ENCODE data around the gene PLPP6.
A peak's percentile ranks its signal among the peaks of the same experiment; 100 is the strongest.
"Not testable (repeated sequence)": the region's sequence is repeated elsewhere in the genome, so short reads cannot be mapped to it uniquely, and the experiment has no call there.

The PLPP6 gene

GRCh38 chr9:4662108-4662988 is at the start of gene PLPP6:
Gene PLPP6, plus strand, starts transcription at chr9:4662294. Its CDS starts 82 bp downstream, at chr9:4662376.
- peak in 1 of 2 donors; percentile 44 for DNase-seq (ENCODE audit: low read depth in 2 of 2)

- DNase-seq (ENCODE audit: low read depth in 2 of 2), result no peak
Observed at GRCh38 chr9:4614627-4615026, 47.5 kb upstream of the PLPP6 start.

GRCh38 chr9:4615251-4615650 is 46.8 kb upstream of the PLPP6 start:
- DNase-seq (ENCODE audit: low read depth in 2 of 2), result no peak

- DNase-seq (ENCODE audit: low read depth in 2 of 2), result no peak
Observed at GRCh38 chr9:4615778-4616177, 46.3 kb upstream of the PLPP6 start.

GRCh38 chr9:4617752-4618151 is 44.3 kb upstream of the PLPP6 start:
- no peak for DNase-seq (ENCODE audit: low read depth in 2 of 2)

- DNase-seq (ENCODE audit: low read depth in 2 of 2), result no peak
Observed at GRCh38 chr9:4618700-4619099, 43.4 kb upstream of the PLPP6 start.

- no peak for DNase-seq (ENCODE audit: low read depth in 2 of 2)
Observed at GRCh38 chr9:4620057-4620765, 41.9 kb upstream of the PLPP6 start.

GRCh38 chr9:4620881-4621555 is 41.1 kb upstream of the PLPP6 start:
- DNase-seq (ENCODE audit: low read depth in 2 of 2), result no peak

GRCh38 chr9:4622016-4622415 is 40.1 kb upstream of the PLPP6 start:
- DNase-seq (ENCODE audit: low read depth in 2 of 2), result no peak

GRCh38 chr9:4630836-4631235 is 31.3 kb upstream of the PLPP6 start:
- DNase-seq (ENCODE audit: low read depth in 2 of 2), result no peak

- DNase-seq (ENCODE audit: low read depth in 2 of 2), result no peak
Observed at GRCh38 chr9:4638968-4639367, 23.1 kb upstream of the PLPP6 start.

- DNase-seq (ENCODE audit: low read depth in 2 of 2), result no peak
Observed at GRCh38 chr9:4639420-4639819, 22.7 kb upstream of the PLPP6 start.

GRCh38 chr9:4640027-4640426 is 22.1 kb upstream of the PLPP6 start:
- no peak for DNase-seq (ENCODE audit: low read depth in 2 of 2)

- DNase-seq (ENCODE audit: low read depth in 2 of 2), result no peak
Observed at GRCh38 chr9:4642351-4642750, 19.7 kb upstream of the PLPP6 start.

GRCh38 chr9:4654084-4654483 is 8.0 kb upstream of the PLPP6 start:
- no peak for DNase-seq (ENCODE audit: low read depth in 2 of 2)

GRCh38 chr9:4654538-4654937 is 7.6 kb upstream of the PLPP6 start:
- no peak for DNase-seq (ENCODE audit: low read depth in 2 of 2)

- DNase-seq (ENCODE audit: low read depth in 2 of 2), result not testable (repeated sequence)
Observed at GRCh38 chr9:4656196-4656595, 5.9 kb upstream of the PLPP6 start.

GRCh38 chr9:4656621-4657020 is 5.5 kb upstream of the PLPP6 start:
- no peak for DNase-seq (ENCODE audit: low read depth in 2 of 2)

- no peak for DNase-seq (ENCODE audit: low read depth in 2 of 2)
Observed at GRCh38 chr9:4657426-4658159, 4.5 kb upstream of the PLPP6 start.

GRCh38 chr9:4660665-4661064 is 1.4 kb upstream of the PLPP6 start:
- DNase-seq (ENCODE audit: low read depth in 2 of 2), result not testable (repeated sequence)

- no peak for DNase-seq (ENCODE audit: low read depth in 2 of 2)
Observed at GRCh38 chr9:4661165-4661564, 929 bp upstream of the PLPP6 start.

GRCh38 chr9:4661611-4662010 is 483 bp upstream of the PLPP6 start:
- DNase-seq (ENCODE audit: low read depth in 2 of 2), result no peak

Measured in stimulated activated CD4-positive, alpha-beta T cell treated with anti-CD3 and anti-CD28 coated beads, Interleukin-1b, Interleukin-23, amount 100 ng/mL, for 1 hour (primary cell).